H1 (cell line): ENCODE data around the gene SLC39A13. TPM values are rescaled to one million over a fixed set of nuclear protein-coding genes. Genes with fewer than 3 reads are reported as not detected.
A peak's percentile ranks its signal among the peaks of the same experiment; 100 is the strongest.

ENCODE experiments used
- CTCF ChIA-PET: fragments of 300-600 bp; sonication (Branson Sonifier 250); formaldehyde crosslinking; loops from one replicate; lab custom pipeline; 2021; ENCODE audit not compliant: partially characterized antibody; lab: Charles Lee
- POLR2A ChIA-PET: fragments of 300-600 bp; sonication (Branson Sonifier 250); formaldehyde crosslinking; loops from one replicate; lab custom pipeline; 2021; ENCODE audit warnings: inconsistent platforms; ENCODE audit not compliant: partially characterized antibody; lab: Charles Lee
- DNase-seq, 2 experiments: peaks; one replicate each; pipeline versions ENCODE4 v3.0.0 to v3.0.0-alpha.2; 2010 to 2022; ENCODE audit warnings: low spot score in 2 of 2, low read depth in 1 of 2, mixed read lengths in 1 of 2
- FAIRE-seq: peaks from 2 replicates; lab custom pipeline; 2011; peaks lifted over from hg19 to GRCh38; lab: Jason Lieb, UNC
- H2AFZ ChIP-seq: 2 replicates; pipeline ENCODE4 v1.8.1; 2012; ENCODE audit warnings: low read length, inconsistent platforms
- H2AK5ac ChIP-seq: 2 replicates; pipeline ENCODE4 v1.6.1; 2013; ENCODE audit warnings: low read depth, low read length
- H2BK120ac ChIP-seq: replicated peaks from 2 replicates; pipeline ENCODE3; 2013; ENCODE audit warnings: low read depth, low read length, inconsistent platforms
- H2BK12ac ChIP-seq: 2 replicates; pipeline ENCODE4 v1.6.1; 2013; ENCODE audit warnings: low read depth, low read length
- H2BK15ac ChIP-seq: 2 replicates; pipeline ENCODE4 v1.6.1; 2013; ENCODE audit warnings: low read length
- H2BK20ac ChIP-seq: 2 replicates; pipeline ENCODE4 v1.6.1; 2013; ENCODE audit warnings: low read length
- H2BK5ac ChIP-seq: 2 replicates; pipeline ENCODE4 v1.6.1; 2013; ENCODE audit warnings: low read depth, low read length
- H3K14ac ChIP-seq: 2 replicates; pipeline ENCODE4 v1.6.1; 2013; ENCODE audit warnings: inconsistent platforms; ENCODE audit not compliant: insufficient read length
- H3K18ac ChIP-seq: 2 replicates; pipeline ENCODE4 v1.6.1; 2013; ENCODE audit warnings: low read length; ENCODE audit errors: extremely low read depth
- H3K23ac ChIP-seq: 2 replicates; pipeline ENCODE4 v1.6.1; 2013; ENCODE audit warnings: inconsistent platforms; ENCODE audit not compliant: insufficient read length
- H3K23me2 ChIP-seq: 2 replicates; pipeline ENCODE4 v1.6.1; 2013; ENCODE audit warnings: low read depth, low read length
- H3K27ac ChIP-seq: 2 replicates; pipeline ENCODE4 v1.6.1; 2011; ENCODE audit warnings: low read depth, low read length, inconsistent platforms
- H3K27me3 ChIP-seq, 4 experiments: replicated peaks in 1 of 4; 1 replicate in 1 of 4; 2 replicates in 3 of 4; pipeline versions ENCODE4 v1.6.1 to v1.8.1; 2011 to 2013; ENCODE audit warnings: low read length in 3 of 4, mild to moderate bottlenecking in 3 of 4, inconsistent platforms in 2 of 4, mixed read lengths in 2 of 4, moderate library complexity in 1 of 4; ENCODE audit not compliant: control insufficient read depth in 3 of 4, insufficient read depth in 3 of 4; ENCODE audit errors: extremely low read depth in 1 of 4
- H3K36me3 ChIP-seq, 4 experiments: 2 replicates each; pipeline versions ENCODE4 v1.6.1 to v1.8.1; 2011 to 2013; ENCODE audit warnings: mild to moderate bottlenecking in 4 of 4, low read length in 3 of 4, moderate library complexity in 2 of 4, control low read depth in 1 of 4, inconsistent platforms in 1 of 4; ENCODE audit not compliant: insufficient read depth in 4 of 4, control insufficient read depth in 2 of 4
- H3K4ac ChIP-seq: replicated peaks from 2 replicates; pipeline ENCODE3; 2013; ENCODE audit warnings: low read length, low read depth, mixed read lengths, inconsistent platforms; ENCODE audit not compliant: insufficient read length
- H3K4me1 ChIP-seq, 4 experiments: replicated peaks in 1 of 4; 1 replicate in 1 of 4; 2 replicates in 3 of 4; pipeline versions ENCODE4 v1.6.1 to v1.8.1; 2011 to 2013; ENCODE audit warnings: low read length in 3 of 4, inconsistent platforms in 2 of 4, mixed read lengths in 1 of 4; ENCODE audit not compliant: insufficient read depth in 4 of 4, control insufficient read depth in 3 of 4
- H3K4me2 ChIP-seq, 2 experiments: 2 replicates each; pipeline versions ENCODE4 v1.6.1 to v1.8.1; 2011 to 2013; ENCODE audit warnings: low read depth in 2 of 2, low read length in 2 of 2, control low read depth in 1 of 2, inconsistent platforms in 1 of 2, mild to moderate bottlenecking in 1 of 2; ENCODE audit not compliant: insufficient read depth in 1 of 2
- H3K4me3 ChIP-seq, 4 experiments: fragments of 200-600, 300-600 bp in 1 of 4; sonication (generic), shearing (Covaris generic), sonication (Bioruptor Twin) in 1 of 4; 2 replicates each; pipeline versions ENCODE4 v1.5.1 to v1.8.1; 2011 to 2016; ENCODE audit warnings: low read length in 4 of 4, low read depth in 3 of 4, control low read depth in 2 of 4, inconsistent platforms in 2 of 4, mild to moderate bottlenecking in 2 of 4, mixed read lengths in 1 of 4, moderate library complexity in 1 of 4; ENCODE audit not compliant: insufficient read depth in 2 of 4; ENCODE audit errors: extremely low read depth in 1 of 4
- H3K56ac ChIP-seq: replicated peaks from 2 replicates; pipeline ENCODE3; 2013; ENCODE audit warnings: low read depth, mild to moderate bottlenecking, mixed read lengths, low read length, inconsistent platforms; ENCODE audit not compliant: insufficient read length
- H3K79me1 ChIP-seq: 2 replicates; pipeline ENCODE4 v1.6.1; 2013; ENCODE audit warnings: low read depth, low read length, control low read depth
- H3K79me2 ChIP-seq, 2 experiments: 2 replicates each; pipeline versions ENCODE4 v1.6.1 to v1.8.1; 2012 to 2013; ENCODE audit warnings: low read length in 2 of 2, mild to moderate bottlenecking in 2 of 2, inconsistent platforms in 1 of 2; ENCODE audit not compliant: insufficient read depth in 2 of 2, control insufficient read depth in 1 of 2
- H3K9ac ChIP-seq, 4 experiments: replicated peaks in 1 of 4; 1 replicate in 1 of 4; 2 replicates in 3 of 4; pipeline versions ENCODE4 v1.6.1 to v1.8.1; 2011 to 2013; ENCODE audit warnings: low read depth in 3 of 4, low read length in 3 of 4, control low read depth in 2 of 4, mild to moderate bottlenecking in 2 of 4, moderate library complexity in 2 of 4, inconsistent platforms in 1 of 4; ENCODE audit errors: extremely low read depth in 1 of 4
- H3K9me3 ChIP-seq, 2 experiments: 2 replicates each; pipeline versions ENCODE4 v1.6.1 to v1.8.1; 2012 to 2013; ENCODE audit warnings: mild to moderate bottlenecking in 2 of 2, moderate library complexity in 2 of 2, control low read depth in 1 of 2, inconsistent platforms in 1 of 2, low read depth in 1 of 2, low read length in 1 of 2, mixed read lengths in 1 of 2; ENCODE audit not compliant: insufficient read depth in 2 of 2
- H4K20me1 ChIP-seq, 2 experiments: replicated peaks in 1 of 2; 2 replicates each; pipeline versions ENCODE3 to v1.8.1; 2011 to 2013; ENCODE audit warnings: inconsistent platforms in 2 of 2, low read length in 2 of 2, mild to moderate bottlenecking in 1 of 2; ENCODE audit not compliant: insufficient read depth in 2 of 2, control insufficient read depth in 1 of 2
- H4K5ac ChIP-seq: 2 replicates; pipeline ENCODE4 v1.6.1; 2013; ENCODE audit warnings: low read length, low read depth, mixed read lengths, inconsistent platforms; ENCODE audit not compliant: insufficient read length
- H4K8ac ChIP-seq: 2 replicates; pipeline ENCODE4 v1.8.0; 2013; ENCODE audit warnings: mild to moderate bottlenecking, moderate library complexity, low read length, inconsistent platforms; ENCODE audit not compliant: insufficient read depth; ENCODE audit errors: extremely low read depth
- H4K91ac ChIP-seq: replicated peaks from 2 replicates; pipeline ENCODE3; 2013; ENCODE audit warnings: low read length, mixed read lengths, inconsistent platforms; ENCODE audit not compliant: insufficient read length
- POLR2AphosphoS5 ChIP-seq: IDR thresholded peaks from 2 replicates; pipeline ENCODE4 v1.6.1; 2011; ENCODE audit warnings: low read depth, low read length
- SIN3A ChIP-seq, 2 experiments: IDR thresholded peaks in 1 of 2; conservative IDR thresholded peaks in 1 of 2; 2 replicates each; pipeline ENCODE4 v1.6.1; 2011 to 2012; ENCODE audit warnings: low read length in 2 of 2, improper control_type of control experiment in 1 of 2, low read depth in 1 of 2, mild to moderate bottlenecking in 1 of 2
- WGBS, 2 experiments: shearing (Covaris generic) in 1 of 2; methylation state at CpG; one replicate each; pipeline versions ENCODE4 v1.1.6 to v1.1.7; 2013 to 2015; ENCODE audit warnings: low lambda C conversion rate in 2 of 2, mixed read lengths in 2 of 2, inconsistent platforms in 1 of 2, low coverage in 1 of 2, missing lambda C conversion rate in 1 of 2; ENCODE audit not compliant: insufficient replicate concordance in 2 of 2, insufficient coverage in 1 of 2, insufficient read length in 1 of 2; ENCODE audit errors: extremely low coverage in 1 of 2, missing lambda C conversion rate in 1 of 2; 5-methylcytosine and 5-hydroxymethylcytosine counted together
- polyA plus RNA-seq, 7 experiments: library from polyadenylated mRNA; depleted of rRNA in 3 of 7; stranded (reverse) in 5 of 7; unstranded in 2 of 7; fragments of >200 nt in 5 of 7; fragments of 200-250 nt in 2 of 7; gene quantifications; 1 replicate in 5 of 7; 2 replicates in 1 of 7; 4 replicates in 1 of 7; pipeline versions ENCODE4 v1.2.1 to v1.2.3, GENCODE V29; 2011 to 2013; ENCODE audit warnings: missing spikeins in 2 of 7, mixed read lengths in 2 of 7
- total RNA-seq: library from RNA; stranded (reverse); fragmentation: NEBNext Ultra II Directional; extraction: Animal tissue kit (Norgen Biotek cat#: 25700); gene quantifications from 2 replicates; pipeline ENCODE4 v1.2.1, GENCODE V29; 2021

SLC39A13 gene
- total and polyA plus RNA-seq, 2 of the 8 experiments (the other 6 are each of a cell fraction or from before 2014, with no cell fraction given): 23.2 to 30.0 TPM

GRCh38 chr11:47417712-47418111 lies 9.3 kb downstream of the SLC39A13 start:
- Histone ChIP-seq H2BK120ac (no peak overlapping the region), H2AK5ac (no peak overlapping the region), H3K14ac (no peak overlapping the region), H2BK15ac (no peak overlapping the region), H3K56ac (no peak overlapping the region), H3K27me3 (no peaks in the 10 kb centered on the region), H3K18ac (no peak overlapping the region), H3K79me2 (no peaks in the 10 kb centered on the region), H3K36me3 (peaks cover 17 to 43% (median 33%) of the 10 kb centered on the region in 4 experiments), H3K27ac (no peak overlapping the region), H3K23ac (no peak overlapping the region), H3K4ac (no peak overlapping the region), H3K4me1 (peaks cover 0 to 2% (median 0%) of the 10 kb centered on the region in 4 experiments; a peak in 2 of 7 replicates), H4K8ac (no peak overlapping the region; the same call in 1 of the 2 replicates), H4K5ac (no peak overlapping the region), H4K91ac (no peak overlapping the region), H3K4me2 (no peak overlapping the region), H3K9ac (no peak overlapping the region), H3K23me2 (no peaks in the 10 kb centered on the region), H2BK12ac (no peak overlapping the region), H2BK20ac (no peak overlapping the region), H3K9me3 (no peaks in the 10 kb centered on the region)
- DNase-seq: no peak
- ChIA-PET POLR2A (interaction anchor here (0.6 to 12.8 kb wide), 12 partner anchors 6 to 215 kb away, joined by 3 to 140 read pairs (median 4); partner anchors contain the start of genes DDB2, PSMC3 and PTPMT1), CTCF (interaction anchor here (0.6 to 1.2 kb wide), 2 partner anchors 44 to 92 kb away, joined by 3 read pairs; no protein-coding TSS in a partner anchor)
- WGBS, 2 experiments: 92% methylated on average over 6 of the region's 6 CpGs; no CpG with 5 or more reads in 1 of the 2 experiments
- no peak for FAIRE-seq
- no peak for TF ChIP-seq SIN3A (conservative IDR thresholded peaks at IDR 0.05 in 1 of 2, IDR thresholded peaks at IDR 0.05 in 1 of 2; ENCODE audit: low read depth in 1 of 2, low read length in 2 of 2)
- peak; percentile 29; the same call in 1 of the 2 replicates for TF ChIP-seq POLR2AphosphoS5
- TF ChIP-seq, all 59 proteins: peak for 1
- H2AFZ ChIP-seq: no peak overlapping the region
- peaks cover 4 to 15% of the 10 kb centered on the region in 2 experiments for H4K20me1 ChIP-seq
- H3K79me1 ChIP-seq: no peaks in the 10 kb centered on the region
- H2BK5ac ChIP-seq: no peak overlapping the region
- H3K4me3 ChIP-seq: no peak overlapping the region
